SU-DHL-6 (cell line): Measurements from ENCODE around the gene KCNC1.

ENCODE experiments used
- EZH2phosphoT487 ChIP-seq: fragments of 200-600 bp; sonication (generic), shearing (Covaris generic); conservative IDR thresholded peaks from 2 replicates; pipeline ENCODE4 v1.6.1; 2018; ENCODE audit warnings: mild to moderate bottlenecking, antibody characterized with exemption, low read length, moderate library complexity, mixed read lengths
- TF ChIP-seq, protein P1 (sequence below): fragments of 200-600 bp; sonication (generic); IDR thresholded peaks from one replicate; pipeline ENCODE4 v1.5.1; 2017; ENCODE audit warnings: antibody characterized with exemption, mild to moderate bottlenecking, low read length, moderate library complexity; ENCODE audit not compliant: insufficient read depth, poor library complexity, severe bottlenecking

DNA sequence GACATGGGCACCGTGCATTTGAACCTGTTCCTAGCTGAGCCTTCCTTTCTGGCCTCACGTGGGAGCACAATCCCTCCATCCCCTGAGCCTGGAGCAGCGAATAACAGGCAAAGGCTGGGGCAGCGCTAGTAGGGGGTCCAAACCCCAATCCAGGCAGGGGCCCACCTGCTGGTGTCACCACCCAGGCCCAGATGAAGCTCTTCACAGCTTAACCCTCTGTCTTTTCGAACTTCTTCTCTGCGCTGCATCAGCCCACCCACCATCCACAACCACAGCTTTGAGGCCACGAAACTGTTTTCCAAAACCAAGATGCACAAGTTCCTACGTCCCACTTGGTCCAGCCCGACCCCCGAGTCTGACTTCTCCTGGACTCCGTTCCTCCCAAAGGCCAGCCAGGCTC lies 11.5 kb downstream of the KCNC1 start:
- TF ChIP-seq, protein P1, sequence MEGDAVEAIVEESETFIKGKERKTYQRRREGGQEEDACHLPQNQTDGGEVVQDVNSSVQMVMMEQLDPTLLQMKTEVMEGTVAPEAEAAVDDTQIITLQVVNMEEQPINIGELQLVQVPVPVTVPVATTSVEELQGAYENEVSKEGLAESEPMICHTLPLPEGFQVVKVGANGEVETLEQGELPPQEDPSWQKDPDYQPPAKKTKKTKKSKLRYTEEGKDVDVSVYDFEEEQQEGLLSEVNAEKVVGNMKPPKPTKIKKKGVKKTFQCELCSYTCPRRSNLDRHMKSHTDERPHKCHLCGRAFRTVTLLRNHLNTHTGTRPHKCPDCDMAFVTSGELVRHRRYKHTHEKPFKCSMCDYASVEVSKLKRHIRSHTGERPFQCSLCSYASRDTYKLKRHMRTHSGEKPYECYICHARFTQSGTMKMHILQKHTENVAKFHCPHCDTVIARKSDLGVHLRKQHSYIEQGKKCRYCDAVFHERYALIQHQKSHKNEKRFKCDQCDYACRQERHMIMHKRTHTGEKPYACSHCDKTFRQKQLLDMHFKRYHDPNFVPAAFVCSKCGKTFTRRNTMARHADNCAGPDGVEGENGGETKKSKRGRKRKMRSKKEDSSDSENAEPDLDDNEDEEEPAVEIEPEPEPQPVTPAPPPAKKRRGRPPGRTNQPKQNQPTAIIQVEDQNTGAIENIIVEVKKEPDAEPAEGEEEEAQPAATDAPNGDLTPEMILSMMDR = no peak
- no peak for TF ChIP-seq EZH2phosphoT487
